ENCODE results near the gene SHLD1.

The SHLD1 gene

DNA sequence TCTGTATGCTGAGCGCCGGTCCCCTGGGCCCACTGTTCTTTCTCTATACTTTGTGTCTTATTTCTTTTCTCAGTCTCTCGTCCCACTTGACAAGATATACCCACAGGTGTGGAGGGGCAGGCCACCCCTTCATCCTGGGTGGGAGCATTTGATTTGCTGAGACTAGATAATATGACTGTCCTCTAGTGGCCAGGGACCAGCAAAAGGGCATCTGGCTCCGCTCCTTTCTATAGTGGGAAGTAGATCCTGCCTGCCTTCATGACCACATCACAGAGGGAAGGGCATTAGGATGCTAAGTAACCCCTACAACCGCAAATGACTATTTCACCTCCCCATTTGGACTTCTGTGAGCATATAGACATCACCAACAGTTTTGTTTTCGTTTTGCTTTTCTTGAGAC lies 135.7 kb downstream of the SHLD1 start:
- H3K4me3 ChIP-seq (ENCODE audit: low read depth, low read length), result no peak overlapping the region
- TF ChIP-seq, protein P1, sequence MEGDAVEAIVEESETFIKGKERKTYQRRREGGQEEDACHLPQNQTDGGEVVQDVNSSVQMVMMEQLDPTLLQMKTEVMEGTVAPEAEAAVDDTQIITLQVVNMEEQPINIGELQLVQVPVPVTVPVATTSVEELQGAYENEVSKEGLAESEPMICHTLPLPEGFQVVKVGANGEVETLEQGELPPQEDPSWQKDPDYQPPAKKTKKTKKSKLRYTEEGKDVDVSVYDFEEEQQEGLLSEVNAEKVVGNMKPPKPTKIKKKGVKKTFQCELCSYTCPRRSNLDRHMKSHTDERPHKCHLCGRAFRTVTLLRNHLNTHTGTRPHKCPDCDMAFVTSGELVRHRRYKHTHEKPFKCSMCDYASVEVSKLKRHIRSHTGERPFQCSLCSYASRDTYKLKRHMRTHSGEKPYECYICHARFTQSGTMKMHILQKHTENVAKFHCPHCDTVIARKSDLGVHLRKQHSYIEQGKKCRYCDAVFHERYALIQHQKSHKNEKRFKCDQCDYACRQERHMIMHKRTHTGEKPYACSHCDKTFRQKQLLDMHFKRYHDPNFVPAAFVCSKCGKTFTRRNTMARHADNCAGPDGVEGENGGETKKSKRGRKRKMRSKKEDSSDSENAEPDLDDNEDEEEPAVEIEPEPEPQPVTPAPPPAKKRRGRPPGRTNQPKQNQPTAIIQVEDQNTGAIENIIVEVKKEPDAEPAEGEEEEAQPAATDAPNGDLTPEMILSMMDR (IDR thresholded peaks at IDR 0.05; ENCODE audit: low read depth, low read length), result no peak

DNA sequence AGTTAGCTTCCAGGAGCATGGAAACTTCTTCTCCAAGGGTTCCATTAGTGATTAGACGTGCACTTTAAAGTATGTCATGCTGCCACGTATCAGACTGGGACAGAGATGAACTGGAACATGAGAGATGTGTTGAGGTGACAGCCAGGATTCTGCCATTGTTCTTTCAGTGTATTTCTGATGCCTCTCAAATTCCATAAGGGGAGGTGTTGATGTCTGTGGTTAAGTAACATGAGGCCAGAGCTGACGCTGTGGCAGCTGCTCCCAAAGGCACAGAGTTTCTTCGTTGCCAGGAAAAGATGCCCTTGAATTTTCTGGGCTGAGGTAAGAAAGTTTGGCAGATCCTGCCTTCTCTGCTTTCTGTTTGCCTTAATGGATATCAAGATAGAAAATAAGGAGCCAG lies 136.6 kb downstream of the SHLD1 start:
- TF ChIP-seq, protein P1 (IDR thresholded peaks at IDR 0.05; ENCODE audit: low read depth, low read length), result no peak
- H3K4me3 ChIP-seq (ENCODE audit: low read depth, low read length), result no peak overlapping the region

- no peak overlapping the region for H3K4me3 ChIP-seq (ENCODE audit: low read depth, low read length)
- TF ChIP-seq, protein P1 (IDR thresholded peaks at IDR 0.05; ENCODE audit: low read depth, low read length), result no peak
These were observed 137.2 kb downstream of the SHLD1 start for GRCh38 chr20:5887386-5887785.

- TF ChIP-seq, protein P1 (IDR thresholded peaks at IDR 0.05; ENCODE audit: low read depth, low read length), result no peak
- H3K4me3 ChIP-seq (ENCODE audit: low read depth, low read length), result no peak overlapping the region
These were observed 137.8 kb downstream of the SHLD1 start for GRCh38 chr20:5888041-5888440.

GRCh38 chr20:5890773-5891441 lies 140.7 kb downstream of the SHLD1 start:
- TF ChIP-seq, protein P1 (IDR thresholded peaks at IDR 0.05; ENCODE audit: low read depth, low read length), result no peak

DNA sequence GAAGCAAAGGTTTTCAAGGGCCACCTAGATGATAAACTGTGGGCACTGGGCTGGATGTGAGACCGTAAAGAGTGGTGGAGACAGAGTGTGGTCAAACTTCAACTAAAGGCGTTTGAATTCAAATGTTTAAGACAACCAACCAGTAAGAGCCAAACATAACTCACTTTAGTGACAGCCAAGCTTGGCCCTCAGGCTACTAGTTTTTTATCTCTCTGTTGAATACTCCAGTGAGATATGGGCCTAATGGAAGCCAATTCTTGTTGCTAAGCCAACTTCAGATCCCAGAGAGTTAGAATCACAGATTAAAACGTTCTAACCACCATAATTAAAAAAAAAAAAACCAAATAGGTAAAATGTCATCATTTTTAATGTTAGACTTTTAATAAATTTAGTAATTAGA lies 142.9 kb downstream of the SHLD1 start:
- no peak overlapping the region for H3K4me3 ChIP-seq (ENCODE audit: low read depth, low read length)
- TF ChIP-seq, protein P1 (IDR thresholded peaks at IDR 0.05; ENCODE audit: low read depth, low read length), result no peak

More at GRCh38 chr20:5890773-5891441, 140.7 kb downstream of the SHLD1 start:
- H3K4me3 ChIP-seq (ENCODE audit: low read depth, low read length), result no peak overlapping the region

GRCh38 chr20:5893621-5894020 lies 143.4 kb downstream of the SHLD1 start:
- TF ChIP-seq, protein P1 (IDR thresholded peaks at IDR 0.05; ENCODE audit: low read depth, low read length), result no peak
- H3K4me3 ChIP-seq (ENCODE audit: low read depth, low read length), result no peak overlapping the region
